HepG2 (cell line): ENCODE measurements around the gene KRTAP10-8.

ENCODE experiments used
- RAD21 ChIP-seq: fragments of 450-650 bp; formaldehyde crosslinking; IDR thresholded peaks from 2 replicates; pipeline ENCODE4 v1.5.0; 2020; ENCODE audit warnings: mild to moderate bottlenecking
- SNAPC2 ChIP-seq: sonication (generic); formaldehyde crosslinking; IDR thresholded peaks from 2 replicates; pipeline ENCODE4 v1.8.1; 2022; ENCODE audit warnings: mild to moderate bottlenecking, missing genetic modification reagents
- ZFX ChIP-seq: sonication (generic); formaldehyde crosslinking; IDR thresholded peaks from 2 replicates; pipeline ENCODE4 v1.4.0; 2020; ENCODE audit warnings: mild to moderate bottlenecking, low read depth, missing genetic modification reagents, moderate library complexity
- ZNF24 ChIP-seq: fragments of 450-650 bp; IDR thresholded peaks from 2 replicates; pipeline ENCODE4 v1.6.1; 2017; ENCODE audit warnings: antibody characterized with exemption, mild to moderate bottlenecking
- ZNF367 ChIP-seq: sonication (generic); formaldehyde crosslinking; IDR thresholded peaks from 2 replicates; pipeline ENCODE4 v1.4.0; 2020; ENCODE audit warnings: missing genetic modification reagents, borderline replicate concordance
- ZNF83 ChIP-seq: sonication (generic); formaldehyde crosslinking; IDR thresholded peaks from 2 replicates; pipeline ENCODE4 v1.4.0; 2020; ENCODE audit warnings: missing genetic modification reagents, mild to moderate bottlenecking, borderline replicate concordance
- ZNF878 ChIP-seq: sonication (generic); formaldehyde crosslinking; IDR thresholded peaks from 2 replicates; pipeline ENCODE4 v1.8.1; 2023; ENCODE audit warnings: mild to moderate bottlenecking, missing genetic modification reagents, moderate library complexity
- TF ChIP-seq, protein P1 (sequence below): sonication (generic); formaldehyde crosslinking; IDR thresholded peaks from 2 replicates; pipeline ENCODE4 v1.5.0; 2020; ENCODE audit warnings: mild to moderate bottlenecking, missing genetic modification reagents, moderate library complexity
- TF ChIP-seq, protein P2 (sequence below): sonication (generic); formaldehyde crosslinking; IDR thresholded peaks from 2 replicates; pipeline ENCODE4 v1.8.0; 2022; ENCODE audit warnings: mild to moderate bottlenecking, missing genetic modification reagents, moderate library complexity
- TF ChIP-seq, protein P3 (sequence below): sonication (generic); formaldehyde crosslinking; conservative IDR thresholded peaks from 2 replicates; pipeline ENCODE4 v1.5.0; 2020; ENCODE audit warnings: missing genetic modification reagents

DNA sequence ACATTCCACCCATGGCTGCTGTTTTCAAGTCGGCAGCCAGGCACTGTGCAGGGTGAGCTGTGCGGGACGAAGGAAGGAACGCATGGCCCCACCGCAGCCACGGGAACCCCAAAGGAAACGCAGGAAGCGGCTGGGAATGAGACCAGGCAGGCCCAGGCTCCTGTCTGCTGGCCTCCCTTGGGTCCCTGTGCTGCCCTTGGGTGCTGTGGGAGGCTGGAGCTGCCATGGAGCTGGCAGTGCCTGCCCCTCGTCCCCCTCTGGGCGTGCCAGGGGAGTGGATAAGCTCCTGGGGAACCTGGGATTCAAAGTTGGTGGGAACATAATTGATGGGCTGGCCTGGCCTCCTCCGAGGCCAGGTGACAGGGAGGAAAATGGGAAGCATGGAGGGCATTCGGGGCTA lies 43.6 kb upstream of the KRTAP10-8 start:
- TF ChIP-seq SNAPC2 (CRISPR knock-in tag) (no peak), ZNF24 (no peak), ZNF83 (no peak), ZFX (no peak), ZNF367 (CRISPR knock-in tag) (no peak), ZNF878 (no peak), RAD21 (no peak)
- TF ChIP-seq, protein P1, sequence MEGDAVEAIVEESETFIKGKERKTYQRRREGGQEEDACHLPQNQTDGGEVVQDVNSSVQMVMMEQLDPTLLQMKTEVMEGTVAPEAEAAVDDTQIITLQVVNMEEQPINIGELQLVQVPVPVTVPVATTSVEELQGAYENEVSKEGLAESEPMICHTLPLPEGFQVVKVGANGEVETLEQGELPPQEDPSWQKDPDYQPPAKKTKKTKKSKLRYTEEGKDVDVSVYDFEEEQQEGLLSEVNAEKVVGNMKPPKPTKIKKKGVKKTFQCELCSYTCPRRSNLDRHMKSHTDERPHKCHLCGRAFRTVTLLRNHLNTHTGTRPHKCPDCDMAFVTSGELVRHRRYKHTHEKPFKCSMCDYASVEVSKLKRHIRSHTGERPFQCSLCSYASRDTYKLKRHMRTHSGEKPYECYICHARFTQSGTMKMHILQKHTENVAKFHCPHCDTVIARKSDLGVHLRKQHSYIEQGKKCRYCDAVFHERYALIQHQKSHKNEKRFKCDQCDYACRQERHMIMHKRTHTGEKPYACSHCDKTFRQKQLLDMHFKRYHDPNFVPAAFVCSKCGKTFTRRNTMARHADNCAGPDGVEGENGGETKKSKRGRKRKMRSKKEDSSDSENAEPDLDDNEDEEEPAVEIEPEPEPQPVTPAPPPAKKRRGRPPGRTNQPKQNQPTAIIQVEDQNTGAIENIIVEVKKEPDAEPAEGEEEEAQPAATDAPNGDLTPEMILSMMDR (CRISPR knock-in tag) = no peak
- TF ChIP-seq, protein P2, sequence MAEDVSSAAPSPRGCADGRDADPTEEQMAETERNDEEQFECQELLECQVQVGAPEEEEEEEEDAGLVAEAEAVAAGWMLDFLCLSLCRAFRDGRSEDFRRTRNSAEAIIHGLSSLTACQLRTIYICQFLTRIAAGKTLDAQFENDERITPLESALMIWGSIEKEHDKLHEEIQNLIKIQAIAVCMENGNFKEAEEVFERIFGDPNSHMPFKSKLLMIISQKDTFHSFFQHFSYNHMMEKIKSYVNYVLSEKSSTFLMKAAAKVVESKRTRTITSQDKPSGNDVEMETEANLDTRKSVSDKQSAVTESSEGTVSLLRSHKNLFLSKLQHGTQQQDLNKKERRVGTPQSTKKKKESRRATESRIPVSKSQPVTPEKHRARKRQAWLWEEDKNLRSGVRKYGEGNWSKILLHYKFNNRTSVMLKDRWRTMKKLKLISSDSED (CRISPR knock-in tag) = no peak
- TF ChIP-seq, protein P3, sequence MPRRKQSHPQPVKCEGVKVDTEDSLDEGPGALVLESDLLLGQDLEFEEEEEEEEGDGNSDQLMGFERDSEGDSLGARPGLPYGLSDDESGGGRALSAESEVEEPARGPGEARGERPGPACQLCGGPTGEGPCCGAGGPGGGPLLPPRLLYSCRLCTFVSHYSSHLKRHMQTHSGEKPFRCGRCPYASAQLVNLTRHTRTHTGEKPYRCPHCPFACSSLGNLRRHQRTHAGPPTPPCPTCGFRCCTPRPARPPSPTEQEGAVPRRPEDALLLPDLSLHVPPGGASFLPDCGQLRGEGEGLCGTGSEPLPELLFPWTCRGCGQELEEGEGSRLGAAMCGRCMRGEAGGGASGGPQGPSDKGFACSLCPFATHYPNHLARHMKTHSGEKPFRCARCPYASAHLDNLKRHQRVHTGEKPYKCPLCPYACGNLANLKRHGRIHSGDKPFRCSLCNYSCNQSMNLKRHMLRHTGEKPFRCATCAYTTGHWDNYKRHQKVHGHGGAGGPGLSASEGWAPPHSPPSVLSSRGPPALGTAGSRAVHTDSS = no peak
